Left lung (tissue), 10 donors: ENCODE results near the gene C5AR1. TPM values are rescaled to one million over a fixed set of nuclear protein-coding genes. Genes with fewer than 3 reads are reported as not detected.
"Not testable (repeated sequence)": the region's sequence is repeated elsewhere in the genome, so short reads cannot be mapped to it uniquely, and the experiment has no call there.

Experiments used
- ATAC-seq: fragments of 200-7000 bp; cut with Tn5 transposase; one replicate; pipeline ENCODE4 v1.9.1; 2020; ENCODE audit warnings: moderate library complexity
- DNase-seq, 4 donors: peaks; one replicate each; pipeline ENCODE4 v3.0.0-alpha.2; 2013 to 2020
- H3K27ac ChIP-seq, 2 donors: fragments of 200-600 bp; sonication (generic) in 1 of 2; one replicate each; pipeline versions ENCODE4 v1.5.0 to v1.8.0; 2020 to 2021
- H3K27me3 ChIP-seq, 2 donors: fragments of 200-600 bp; sonication (generic) in 1 of 2; one replicate each; pipeline versions ENCODE4 v1.5.0 to v1.8.0; 2020 to 2021
- H3K36me3 ChIP-seq, 2 donors: fragments of 200-600 bp; sonication (generic) in 1 of 2; one replicate each; pipeline versions ENCODE4 v1.5.0 to v1.8.0; 2020 to 2021
- H3K4me1 ChIP-seq, 2 donors: fragments of 200-600 bp; one replicate each; pipeline ENCODE4 v1.8.0; 2021
- H3K4me3 ChIP-seq, 2 donors: fragments of 200-600 bp; sonication (generic) in 1 of 2; one replicate each; pipeline versions ENCODE4 v1.5.0 to v1.8.0; 2020 to 2021; ENCODE audit warnings: mild to moderate bottlenecking in 1 of 2
- H3K9me3 ChIP-seq, 2 donors: fragments of 200-600 bp; sonication (generic) in 1 of 2; one replicate each; pipeline versions ENCODE4 v1.5.0 to v1.8.0; 2020 to 2021
- intact Hi-C, 2 donors: fragments of 100-400 bp; cut with DNase I; formaldehyde crosslinking; loops; one replicate each; pipeline versions ENCODE4 v1.11.2 to v1.14.2; 2022
- polyA plus RNA-seq, 6 donors: library from polyadenylated mRNA; unstranded; fragments of 120-200 nt; gene quantifications; one replicate each; pipeline ENCODE4 v1.2.1, GENCODE V29; 2013; ENCODE audit not compliant: insufficient read length in 6 of 6
- total RNA-seq, 2 donors: library from RNA; stranded (reverse); fragmentation: NEBNext Ultra II Directional; extraction: Animal tissue kit (Norgen Biotek cat#: 25700); gene quantifications; one replicate each; pipeline ENCODE4 v1.2.1, GENCODE V29; 2021
- TF ChIP-seq, protein P1 (sequence below), 2 donors: fragments of 200-600 bp; sonication (generic) in 1 of 2; IDR thresholded peaks; one replicate each; pipeline versions ENCODE4 v1.5.0 to v1.8.0; 2021; ENCODE audit warnings: antibody characterized with exemption in 2 of 2
- donor health status: DM: no; HTN: yes; CAD: no.
- donor health status: DM: no; HTN: no; CAD: no.

The C5AR1 gene
- total and polyA plus RNA-seq, 8 donors, result 2.0 to 110 (median 3.5) TPM

DNA sequence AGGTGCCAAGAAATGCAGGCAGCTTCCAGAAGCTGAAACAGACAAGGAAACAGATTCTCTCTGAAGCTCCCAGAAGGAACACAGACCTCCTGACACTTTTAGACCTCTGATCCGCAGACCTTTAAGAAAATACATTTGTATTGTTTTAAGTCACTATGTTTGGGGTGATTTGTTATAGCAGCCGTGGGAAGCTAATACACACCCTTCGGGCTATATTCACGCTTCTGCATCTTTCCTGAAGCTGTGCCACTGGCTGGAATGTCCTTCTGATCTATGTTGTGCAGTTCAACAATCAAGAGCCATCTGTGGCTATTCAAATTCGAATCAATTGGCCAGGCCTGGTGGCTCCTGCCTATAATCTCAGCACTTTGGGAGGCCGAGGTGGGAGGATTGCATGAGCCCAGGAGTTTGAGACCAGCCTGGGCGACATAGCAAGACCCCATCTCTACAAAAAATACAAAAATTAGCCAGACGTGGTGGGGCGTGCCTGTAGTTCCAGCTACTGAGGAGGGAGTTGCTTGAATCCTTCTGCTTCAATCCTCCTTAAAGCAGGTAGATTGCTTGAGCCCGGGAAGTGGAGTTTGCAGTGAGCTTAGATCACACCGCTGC, 33.6 kb downstream of the C5AR1 start:
- intact Hi-C loops, result no loop called here
- DNase-seq, result no peak
- peaks cover 0 to 14% of the 10 kb centered on the region in 2 donors for H3K4me1 ChIP-seq
- peaks cover 0 to 15% of the 10 kb centered on the region in 2 donors for H3K36me3 ChIP-seq
- TF ChIP-seq, protein P1, sequence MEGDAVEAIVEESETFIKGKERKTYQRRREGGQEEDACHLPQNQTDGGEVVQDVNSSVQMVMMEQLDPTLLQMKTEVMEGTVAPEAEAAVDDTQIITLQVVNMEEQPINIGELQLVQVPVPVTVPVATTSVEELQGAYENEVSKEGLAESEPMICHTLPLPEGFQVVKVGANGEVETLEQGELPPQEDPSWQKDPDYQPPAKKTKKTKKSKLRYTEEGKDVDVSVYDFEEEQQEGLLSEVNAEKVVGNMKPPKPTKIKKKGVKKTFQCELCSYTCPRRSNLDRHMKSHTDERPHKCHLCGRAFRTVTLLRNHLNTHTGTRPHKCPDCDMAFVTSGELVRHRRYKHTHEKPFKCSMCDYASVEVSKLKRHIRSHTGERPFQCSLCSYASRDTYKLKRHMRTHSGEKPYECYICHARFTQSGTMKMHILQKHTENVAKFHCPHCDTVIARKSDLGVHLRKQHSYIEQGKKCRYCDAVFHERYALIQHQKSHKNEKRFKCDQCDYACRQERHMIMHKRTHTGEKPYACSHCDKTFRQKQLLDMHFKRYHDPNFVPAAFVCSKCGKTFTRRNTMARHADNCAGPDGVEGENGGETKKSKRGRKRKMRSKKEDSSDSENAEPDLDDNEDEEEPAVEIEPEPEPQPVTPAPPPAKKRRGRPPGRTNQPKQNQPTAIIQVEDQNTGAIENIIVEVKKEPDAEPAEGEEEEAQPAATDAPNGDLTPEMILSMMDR (IDR thresholded peaks at IDR 0.05), result no peak
- no peak overlapping the region for H3K27ac ChIP-seq
- H3K27me3 ChIP-seq, result no peaks in the 10 kb centered on the region
- no peak overlapping the region for H3K4me3 ChIP-seq
- H3K9me3 ChIP-seq, result no peaks in the 10 kb centered on the region
- ATAC-seq, result no peak

DNA sequence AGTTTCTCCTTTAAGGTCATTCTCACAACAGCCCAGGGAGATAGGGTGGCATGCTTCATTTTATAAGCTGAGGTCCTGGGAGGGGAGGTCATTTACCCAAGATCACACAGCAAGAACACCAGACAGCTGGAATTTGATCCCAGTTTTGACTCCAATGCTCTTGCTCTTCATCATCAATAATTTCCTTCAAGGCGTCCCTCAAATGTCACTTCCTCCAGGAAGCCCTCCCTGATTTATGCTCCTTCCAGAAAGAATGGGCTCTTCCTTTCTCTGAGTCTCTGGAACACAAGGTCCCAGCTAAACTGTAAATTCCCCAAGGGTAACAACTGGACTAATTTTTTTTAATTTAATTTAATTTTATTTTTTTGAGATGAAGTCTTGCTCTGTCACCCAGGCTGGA, 34.8 kb downstream of the C5AR1 start:
- Histone ChIP-seq H3K27ac (no peak overlapping the region), H3K27me3 (no peaks in the 10 kb centered on the region), H3K4me1 (peaks cover 0 to 13% of the 10 kb centered on the region in 2 donors), H3K4me3 (no peak overlapping the region), H3K9me3 (no peaks in the 10 kb centered on the region), H3K36me3 (peaks cover 0 to 15% of the 10 kb centered on the region in 2 donors)
- TF ChIP-seq, protein P1 (IDR thresholded peaks at IDR 0.05), result no peak
- no peak for DNase-seq
- no peak for ATAC-seq
- intact Hi-C loops, result no loop called here

- ATAC-seq, H3K9me3 ChIP-seq, DNase-seq, H3K27ac ChIP-seq, intact Hi-C loops, H3K27me3 ChIP-seq, H3K4me3 ChIP-seq, H3K36me3 ChIP-seq: not testable (repeated sequence)
- peaks cover 7 to 29% of the 10 kb centered on the region in 2 donors for H3K4me1 ChIP-seq
Measured at GRCh38 chr19:47346024-47346423, 36.4 kb downstream of the C5AR1 start.

DNA sequence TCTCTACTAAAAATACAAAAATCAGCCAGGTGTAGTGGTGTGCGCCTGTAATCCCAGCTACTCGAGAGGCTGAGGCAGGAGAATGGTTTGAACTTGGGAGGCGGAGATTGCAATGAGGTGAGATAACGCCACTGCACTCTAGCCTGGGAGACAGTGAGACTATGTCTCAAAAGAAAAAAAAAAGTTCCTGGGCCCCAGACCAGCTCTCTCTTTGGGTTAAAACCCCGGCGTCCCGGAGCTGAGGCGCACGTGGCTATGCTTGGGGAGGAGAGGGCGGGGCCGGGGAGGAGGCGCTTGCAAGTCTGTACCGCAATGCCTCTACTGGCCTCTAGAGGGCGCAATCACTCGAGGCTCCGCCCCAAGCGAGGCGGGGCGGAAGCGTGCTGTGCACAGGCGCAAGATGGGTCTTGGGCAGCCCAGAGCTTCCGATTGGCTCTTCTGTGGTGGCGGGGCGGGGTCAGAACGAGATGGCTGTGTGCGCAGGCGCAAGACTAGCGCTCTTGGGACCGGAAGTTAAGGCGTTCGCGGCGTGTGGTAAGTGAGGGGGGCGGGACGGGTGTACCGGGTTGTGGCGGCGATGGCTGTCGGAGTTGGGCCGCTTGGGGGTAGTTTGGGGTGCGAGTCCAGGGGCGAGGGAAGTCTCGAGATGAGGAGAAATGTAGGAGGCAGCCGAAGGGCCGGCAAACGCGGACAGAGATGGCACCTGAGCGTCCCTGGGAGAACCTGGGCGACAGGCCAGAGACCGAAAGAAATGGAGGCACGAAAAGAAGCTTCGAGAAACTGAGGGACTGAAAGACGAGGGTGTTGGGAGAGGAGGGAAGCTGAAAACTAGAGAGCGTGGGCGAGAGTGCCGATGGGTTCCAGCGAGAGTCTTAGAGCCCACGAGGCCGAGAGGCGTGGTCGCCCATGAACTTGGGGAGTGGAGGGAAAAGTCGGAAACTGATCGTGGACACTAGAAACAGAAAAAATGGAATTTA, 39.4 kb downstream of the C5AR1 start, which contains the start of gene DHX34:
Gene DHX34 (plus strand): TSS at position 497 of the 977 bp plus-strand sequence. CDS start 3,716 bp downstream, outside the sequence.
- ATAC-seq (peak; percentile 100), DNase-seq (peak; percentile 96 to 99 (median 98))
- Histone ChIP-seq H3K27ac (peak within 1 kb of the TSS; percentile 27 to 82), H3K9me3 (no peaks in the 10 kb centered on the region), H3K27me3 (no peaks in the 10 kb centered on the region), H3K36me3 (peaks cover 0 to 18% of the 10 kb centered on the region in 2 donors), H3K4me3 (peak within 1 kb of the TSS; percentile 64 to 94), H3K4me1 (peaks cover 7 to 48% of the 10 kb centered on the region in 2 donors)
- TF ChIP-seq, protein P1 (IDR thresholded peaks at IDR 0.05), result peak; percentile 94 to 100
- intact Hi-C loops, result no loop called here

DNA sequence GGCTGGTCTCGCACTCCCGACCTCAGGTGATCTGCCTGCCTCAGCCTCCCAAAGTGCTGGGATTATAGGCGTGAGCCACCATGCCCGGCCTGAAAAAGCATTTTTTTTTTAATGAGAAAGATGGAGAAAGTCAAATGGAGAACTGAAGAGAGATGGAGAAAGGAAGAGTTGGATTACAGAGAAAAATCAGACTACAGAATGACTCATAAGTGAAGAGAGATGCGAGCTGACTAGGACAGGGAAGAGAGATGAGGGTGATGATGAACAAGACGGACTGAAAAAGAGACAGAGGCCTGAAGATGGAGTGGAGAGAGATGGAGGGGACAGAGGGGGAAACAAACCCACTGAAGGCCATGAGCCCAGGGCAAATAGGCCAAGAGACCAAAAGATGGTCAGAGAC, 41.0 kb downstream of the C5AR1 start:
- ATAC-seq (no peak), DNase-seq (no peak)
- Histone ChIP-seq H3K27ac (peak overlapping the region in 1 of 2 donors; percentile 33), H3K4me1 (peaks cover 7 to 50% of the 10 kb centered on the region in 2 donors), H3K36me3 (peaks cover 0 to 33% of the 10 kb centered on the region in 2 donors), H3K4me3 (peak overlapping the region in 1 of 2 donors; percentile 94), H3K27me3 (no peaks in the 10 kb centered on the region), H3K9me3 (no peaks in the 10 kb centered on the region)
- TF ChIP-seq, protein P1 (IDR thresholded peaks at IDR 0.05), result no peak
- intact Hi-C loops, result no loop called here
